Measurements from ENCODE around the gene HOXA11.

Gene HOXA11

DNA sequence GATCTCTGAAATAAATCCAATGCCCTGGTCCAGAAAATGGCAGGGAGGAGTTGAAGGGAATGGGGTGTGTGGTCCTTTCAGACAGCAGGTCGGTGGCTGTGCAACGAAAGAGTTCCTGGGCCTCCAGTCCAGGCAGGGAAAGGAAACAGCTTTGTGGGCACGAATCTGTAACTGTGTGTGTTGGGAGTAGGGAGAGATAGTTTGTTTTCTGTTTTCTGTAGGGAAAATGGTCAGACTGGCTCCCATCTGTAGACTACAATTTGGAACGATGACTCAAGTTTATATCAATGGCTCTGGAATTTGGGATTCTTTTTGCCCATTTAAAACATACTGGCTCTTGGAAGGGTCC, 17.1 kb downstream of the HOXA11 start:
- intact Hi-C loops (cut with micrococcal nuclease) = loop anchor here (5.0 to 10.0 kb wide), 3 partner anchors 1093 to 1306 kb away; no protein-coding TSS in a partner anchor
- Mint-ChIP-seq H3K4me1 (ENCODE audit: low read depth) (peaks cover 79% of the 10 kb centered on the region), H3K4me3 (no peak overlapping the region), H3K27ac (no peak overlapping the region), H3K9me3 (no peaks in the 10 kb centered on the region), H3K36me3 (ENCODE audit: low read depth) (no peaks in the 10 kb centered on the region), H3K27me3 (peaks cover 93% of the 10 kb centered on the region)

DNA sequence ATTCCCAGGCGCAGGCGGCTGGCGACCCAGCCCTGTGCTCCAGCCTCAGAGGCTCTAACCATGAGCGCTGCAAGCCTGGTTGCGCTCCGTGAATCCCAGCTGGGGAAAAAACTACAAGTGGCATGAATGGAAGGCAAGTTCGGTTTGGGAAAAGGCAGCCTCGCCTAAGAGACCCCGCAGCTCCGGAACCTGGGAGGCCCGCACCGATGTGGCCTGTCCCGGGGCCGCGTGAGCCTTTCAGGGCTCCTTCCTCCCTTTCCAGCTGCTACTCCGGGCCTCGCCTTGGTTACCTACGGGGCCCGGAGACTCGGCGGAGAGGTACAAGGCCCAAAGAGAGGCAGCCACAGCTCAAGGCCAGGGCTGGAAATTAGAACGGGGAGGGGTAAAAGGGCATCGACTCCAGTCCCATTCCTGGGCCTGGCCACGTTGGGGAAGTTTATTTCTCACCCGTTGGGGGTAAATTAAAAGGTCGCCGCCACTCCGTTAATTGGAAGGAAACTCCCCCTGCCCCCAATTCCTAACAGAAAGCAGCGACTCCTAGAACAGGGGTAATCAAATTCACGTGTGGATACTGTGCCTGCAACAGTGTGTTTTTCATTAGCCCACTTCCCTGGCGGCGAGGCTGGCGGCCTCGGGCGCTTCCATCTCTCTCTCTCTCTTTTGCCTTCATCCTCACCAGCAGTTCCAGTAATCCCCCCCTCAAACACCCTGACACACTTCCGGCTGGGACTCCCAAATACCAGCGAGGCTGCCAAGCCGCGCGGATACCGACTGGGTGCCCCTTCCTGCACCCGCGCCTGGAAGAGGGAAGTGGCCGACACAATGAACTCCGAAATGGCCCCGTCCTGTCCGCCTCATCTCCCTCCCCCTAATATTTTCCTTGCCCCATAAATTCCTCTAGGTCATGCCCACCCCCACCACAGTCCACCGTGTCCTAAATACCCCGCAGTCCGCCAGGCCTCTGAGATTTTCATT, 18.2 kb downstream of the HOXA11 start:
- H3K27ac Mint-ChIP-seq = no peak overlapping the region
- peaks cover 73% of the 10 kb centered on the region for H3K4me1 Mint-ChIP-seq (ENCODE audit: low read depth)
- H3K4me3 Mint-ChIP-seq = peak overlapping the region; percentile 74
- H3K27me3 Mint-ChIP-seq = peaks cover 90% of the 10 kb centered on the region
- intact Hi-C loops (cut with micrococcal nuclease) = loop anchor here (5.0 to 10.0 kb wide), 3 partner anchors 1092 to 1305 kb away; no protein-coding TSS in a partner anchor
- no peaks in the 10 kb centered on the region for H3K36me3 Mint-ChIP-seq (ENCODE audit: low read depth)
- no peaks in the 10 kb centered on the region for H3K9me3 Mint-ChIP-seq

DNA sequence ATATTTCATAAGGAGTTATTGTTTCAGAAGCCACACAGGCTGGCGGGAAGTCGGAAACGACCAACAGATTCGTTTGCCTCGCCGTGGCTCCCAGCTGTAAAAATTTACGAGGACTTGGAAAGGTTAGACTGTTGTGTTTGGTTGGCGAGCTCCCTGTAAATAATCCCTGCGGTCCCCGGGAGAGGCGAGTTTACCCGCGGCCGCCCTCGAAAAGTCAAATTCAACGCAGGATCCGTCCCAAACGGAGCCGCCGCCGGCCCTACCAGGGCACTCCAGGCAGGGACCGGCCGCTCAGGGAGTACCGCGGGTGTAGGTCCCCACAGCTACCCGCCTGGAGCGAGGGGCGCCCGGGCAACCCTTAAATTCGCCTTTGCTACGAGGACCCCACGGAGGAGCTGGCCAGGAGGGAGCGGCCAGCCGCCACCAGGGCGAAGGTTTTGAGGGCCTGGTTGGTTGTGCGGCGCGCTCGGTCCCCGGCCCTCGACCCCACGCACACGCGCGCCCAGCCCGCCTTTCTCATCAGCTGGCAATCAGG, 19.0 kb downstream of the HOXA11 start:
- no peak overlapping the region for H3K27ac Mint-ChIP-seq
- no peaks in the 10 kb centered on the region for H3K36me3 Mint-ChIP-seq (ENCODE audit: low read depth)
- no peaks in the 10 kb centered on the region for H3K9me3 Mint-ChIP-seq
- H3K4me3 Mint-ChIP-seq = peak overlapping the region; percentile 71
- intact Hi-C loops (cut with micrococcal nuclease) = loop anchor here (5.0 to 10.0 kb wide), 3 partner anchors 1091 to 1304 kb away; no protein-coding TSS in a partner anchor
- peaks cover 69% of the 10 kb centered on the region for H3K4me1 Mint-ChIP-seq (ENCODE audit: low read depth)
- H3K27me3 Mint-ChIP-seq = peaks cover 85% of the 10 kb centered on the region

DNA sequence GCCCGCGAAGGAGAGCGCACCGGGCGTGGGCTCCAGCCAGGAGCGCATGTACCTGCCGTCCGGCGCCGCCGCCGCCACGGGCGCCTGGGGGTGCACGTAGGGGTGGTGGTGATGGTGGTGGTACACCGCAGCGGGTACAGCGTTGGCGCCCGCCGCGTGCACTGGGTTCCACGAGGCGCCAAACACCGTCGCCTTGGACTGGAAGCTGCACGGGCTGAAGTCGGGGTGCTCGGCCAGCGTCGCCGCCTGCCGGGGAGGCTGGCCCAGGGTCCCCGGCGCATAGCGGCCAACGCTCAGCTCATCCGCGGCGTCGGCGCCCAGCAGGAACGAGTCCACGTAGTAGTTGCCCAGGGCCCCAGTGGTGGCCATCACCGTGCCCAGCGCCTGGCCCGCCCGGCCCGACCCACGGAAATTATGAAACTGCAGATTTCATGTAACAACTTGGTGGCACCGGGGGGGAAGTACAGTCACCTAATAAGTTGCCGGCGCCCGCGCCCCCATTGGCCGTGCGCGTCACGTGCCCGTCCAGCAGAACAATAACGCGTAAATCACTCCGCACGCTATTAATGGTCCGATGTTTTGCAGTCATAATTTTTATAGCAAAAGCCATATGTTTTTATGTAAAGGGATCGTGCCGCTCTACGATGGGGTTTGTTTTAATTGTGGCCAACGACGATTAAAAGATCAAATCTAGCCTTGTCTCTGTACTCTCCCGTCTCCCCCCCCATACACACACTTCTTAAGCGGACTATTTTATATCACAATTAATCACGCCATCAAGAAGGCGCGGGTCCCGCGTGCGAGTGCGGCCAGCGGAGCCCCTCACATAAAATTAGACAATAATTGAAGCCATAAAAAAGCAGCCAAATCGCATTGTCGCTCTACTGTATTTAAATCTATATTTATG, 19.7 kb downstream of the HOXA11 start, which contains the start of gene HOXA9:
HOXA9 (minus strand) TSS at position 449 of the 907 bp plus-strand sequence; CDS start at position 369, 80 bp downstream.
- H3K36me3 Mint-ChIP-seq (ENCODE audit: low read depth) = no peaks in the 10 kb centered on the region
- H3K27ac Mint-ChIP-seq = peak within 1 kb of the TSS; percentile 15
- peak within 1 kb of the TSS; percentile 71 for H3K4me3 Mint-ChIP-seq

DNA sequence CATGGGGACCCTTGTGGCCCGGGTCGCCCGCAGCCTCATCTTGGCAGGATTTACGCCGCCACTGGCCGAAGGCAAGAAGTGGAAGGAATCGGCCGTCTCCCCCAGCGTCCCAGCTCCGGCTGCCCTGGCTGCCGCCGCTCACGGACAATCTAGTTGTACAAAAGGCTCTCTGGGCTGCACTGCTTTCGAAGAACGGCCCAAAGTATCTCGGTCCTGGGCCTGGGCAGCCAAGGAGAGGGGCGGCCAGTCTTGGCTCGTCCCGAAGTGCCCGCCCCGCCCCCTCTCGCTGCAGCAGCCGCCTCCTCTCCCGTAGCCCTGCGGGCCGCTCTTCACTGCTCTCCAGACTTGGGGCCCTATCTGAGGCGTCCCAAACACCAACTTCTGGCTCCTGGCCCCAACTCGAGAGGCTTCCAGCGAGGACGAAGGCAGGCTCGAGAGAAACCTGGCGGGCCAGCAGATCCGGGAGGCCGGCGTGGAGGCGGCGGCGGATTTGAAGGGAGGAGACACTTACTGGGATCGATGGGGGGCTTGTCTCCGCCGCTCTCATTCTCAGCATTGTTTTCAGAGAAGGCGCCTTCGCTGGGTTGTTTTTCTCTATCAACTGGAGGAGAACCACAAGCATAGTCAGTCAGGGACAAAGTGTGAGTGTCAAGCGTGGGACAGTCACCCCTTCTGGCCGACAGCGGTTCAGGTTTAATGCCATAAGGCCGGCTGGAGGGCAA, 20.5 kb downstream of the HOXA11 start:
- Mint-ChIP-seq H3K27ac (peak overlapping the region; percentile 15), H3K4me3 (peak overlapping the region; percentile 71), H3K4me1 (ENCODE audit: low read depth) (peaks cover 71% of the 10 kb centered on the region), H3K27me3 (peaks cover 87% of the 10 kb centered on the region), H3K36me3 (ENCODE audit: low read depth) (no peaks in the 10 kb centered on the region), H3K9me3 (no peaks in the 10 kb centered on the region)
- intact Hi-C loops (cut with micrococcal nuclease) = loop anchor here (5.0 to 10.0 kb wide), 5 partner anchors 312 to 1302 kb away; no protein-coding TSS in a partner anchor

More for the DNA sequence above, 19.7 kb downstream of the HOXA11 start, which contains the start of gene HOXA9:
- H3K4me1 Mint-ChIP-seq (ENCODE audit: low read depth) = peaks cover 71% of the 10 kb centered on the region
- H3K27me3 Mint-ChIP-seq = peaks cover 86% of the 10 kb centered on the region
- intact Hi-C loops (cut with micrococcal nuclease) = loop anchor here (5.0 to 10.0 kb wide), 3 partner anchors 1091 to 1303 kb away; no protein-coding TSS in a partner anchor
- no peaks in the 10 kb centered on the region for H3K9me3 Mint-ChIP-seq

DNA sequence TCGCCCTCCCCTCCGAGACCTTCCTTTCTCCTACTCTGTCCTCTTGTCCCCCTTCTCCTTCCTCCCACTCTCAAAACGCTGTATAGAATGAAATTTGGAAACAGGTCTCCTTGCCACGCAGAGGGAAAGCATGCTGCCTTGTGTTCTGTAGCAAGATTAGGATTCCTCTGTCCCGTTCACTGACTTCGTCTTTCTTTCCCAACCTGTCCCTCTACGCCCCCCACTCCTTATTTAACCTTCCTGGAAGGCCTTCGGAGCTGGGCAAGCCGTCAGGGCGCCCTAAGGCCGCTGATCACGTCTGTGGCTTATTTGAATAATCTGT, 21.0 kb downstream of the HOXA11 start:
- peak overlapping the region; percentile 15 for H3K27ac Mint-ChIP-seq
- intact Hi-C loops (cut with micrococcal nuclease) = loop anchor here (5.0 to 10.0 kb wide), 4 partner anchors 312 to 1269 kb away; no protein-coding TSS in a partner anchor
- peak overlapping the region; percentile 71 for H3K4me3 Mint-ChIP-seq
- H3K36me3 Mint-ChIP-seq (ENCODE audit: low read depth) = no peaks in the 10 kb centered on the region
- no peaks in the 10 kb centered on the region for H3K9me3 Mint-ChIP-seq
- peaks cover 70% of the 10 kb centered on the region for H3K4me1 Mint-ChIP-seq (ENCODE audit: low read depth)
- H3K27me3 Mint-ChIP-seq = peaks cover 87% of the 10 kb centered on the region

DNA sequence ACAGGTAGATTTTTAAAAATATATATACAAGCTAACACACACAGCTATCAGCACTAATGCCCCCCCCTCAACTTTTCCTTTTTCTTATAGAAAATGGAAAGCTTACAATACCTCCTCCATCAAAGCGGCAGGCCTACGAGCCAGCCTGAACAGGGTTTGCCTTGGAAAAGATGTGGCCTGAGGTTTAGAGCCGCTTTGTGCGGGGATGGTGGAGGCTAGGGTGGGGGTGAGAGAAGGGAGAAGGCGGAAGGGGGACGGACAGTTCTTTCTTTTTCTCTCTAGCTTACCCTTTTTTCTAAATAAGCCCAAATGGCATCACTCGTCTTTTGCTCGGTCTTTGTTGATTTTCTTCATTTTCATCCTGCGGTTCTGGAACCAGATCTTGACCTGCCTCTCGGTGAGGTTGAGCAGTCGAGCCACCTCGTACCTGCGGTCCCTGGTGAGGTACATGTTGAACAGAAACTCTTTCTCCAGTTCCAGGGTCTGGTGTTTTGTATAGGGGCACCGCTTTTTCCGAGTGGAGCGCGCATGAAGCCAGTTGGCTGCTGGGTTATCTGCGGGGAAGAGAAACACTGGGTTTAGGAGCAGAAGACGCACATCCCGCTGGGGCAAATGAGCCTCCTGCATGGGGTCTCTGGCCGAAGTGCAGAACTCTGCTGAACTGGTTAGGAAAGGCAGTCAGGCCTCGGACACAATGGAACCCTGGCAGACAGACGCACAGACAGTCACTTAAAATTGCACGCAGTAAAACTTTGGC, 21.6 kb downstream of the HOXA11 start:
- H3K4me1 Mint-ChIP-seq (ENCODE audit: low read depth) = peaks cover 69% of the 10 kb centered on the region
- H3K27ac Mint-ChIP-seq = no peak overlapping the region
- no peaks in the 10 kb centered on the region for H3K36me3 Mint-ChIP-seq (ENCODE audit: low read depth)
- H3K27me3 Mint-ChIP-seq = peaks cover 87% of the 10 kb centered on the region
- H3K9me3 Mint-ChIP-seq = no peaks in the 10 kb centered on the region
- intact Hi-C loops (cut with micrococcal nuclease) = loop anchor here (5.0 to 10.0 kb wide), 4 partner anchors 311 to 1269 kb away; no protein-coding TSS in a partner anchor
- peak overlapping the region; percentile 71 for H3K4me3 Mint-ChIP-seq

DNA sequence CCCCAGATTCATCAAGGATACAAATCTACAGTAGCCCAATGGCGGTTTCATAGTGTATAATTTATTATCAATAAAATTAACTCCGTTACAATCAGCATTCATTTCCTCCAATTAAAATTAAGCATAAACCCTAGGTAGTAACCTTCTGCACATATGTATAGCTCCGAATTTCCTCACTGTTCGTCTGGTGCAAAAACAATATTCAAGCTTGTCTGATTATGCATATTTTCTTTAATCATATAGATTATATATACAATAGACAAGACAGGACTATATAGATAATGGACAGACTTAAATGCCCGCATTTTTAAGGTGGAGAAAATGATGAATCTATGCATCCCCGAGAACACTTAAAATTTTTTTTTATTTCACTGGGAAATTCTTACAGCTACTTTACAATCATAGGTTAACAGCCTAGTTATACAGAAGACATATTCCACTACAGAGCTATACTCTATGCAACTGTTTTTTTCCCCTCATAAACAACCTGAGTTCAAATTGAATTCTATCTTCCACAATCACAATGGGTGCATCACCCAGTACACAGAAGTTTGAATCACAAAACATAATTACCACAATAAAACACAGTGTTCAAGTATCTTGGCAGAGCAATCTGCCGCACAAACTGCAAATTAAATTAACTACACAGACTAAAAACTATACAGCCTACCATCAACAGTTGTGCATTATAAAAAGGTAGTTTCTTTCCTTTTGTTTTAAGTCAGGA, 22.3 kb downstream of the HOXA11 start:
- Mint-ChIP-seq H3K4me3 (no peak overlapping the region), H3K9me3 (no peaks in the 10 kb centered on the region), H3K4me1 (ENCODE audit: low read depth) (peaks cover 69% of the 10 kb centered on the region), H3K27me3 (peaks cover 87% of the 10 kb centered on the region), H3K27ac (no peak overlapping the region), H3K36me3 (ENCODE audit: low read depth) (no peaks in the 10 kb centered on the region)
- intact Hi-C loops (cut with micrococcal nuclease) = loop anchor here (5.0 to 10.0 kb wide), 4 partner anchors 310 to 1268 kb away; no protein-coding TSS in a partner anchor

DNA sequence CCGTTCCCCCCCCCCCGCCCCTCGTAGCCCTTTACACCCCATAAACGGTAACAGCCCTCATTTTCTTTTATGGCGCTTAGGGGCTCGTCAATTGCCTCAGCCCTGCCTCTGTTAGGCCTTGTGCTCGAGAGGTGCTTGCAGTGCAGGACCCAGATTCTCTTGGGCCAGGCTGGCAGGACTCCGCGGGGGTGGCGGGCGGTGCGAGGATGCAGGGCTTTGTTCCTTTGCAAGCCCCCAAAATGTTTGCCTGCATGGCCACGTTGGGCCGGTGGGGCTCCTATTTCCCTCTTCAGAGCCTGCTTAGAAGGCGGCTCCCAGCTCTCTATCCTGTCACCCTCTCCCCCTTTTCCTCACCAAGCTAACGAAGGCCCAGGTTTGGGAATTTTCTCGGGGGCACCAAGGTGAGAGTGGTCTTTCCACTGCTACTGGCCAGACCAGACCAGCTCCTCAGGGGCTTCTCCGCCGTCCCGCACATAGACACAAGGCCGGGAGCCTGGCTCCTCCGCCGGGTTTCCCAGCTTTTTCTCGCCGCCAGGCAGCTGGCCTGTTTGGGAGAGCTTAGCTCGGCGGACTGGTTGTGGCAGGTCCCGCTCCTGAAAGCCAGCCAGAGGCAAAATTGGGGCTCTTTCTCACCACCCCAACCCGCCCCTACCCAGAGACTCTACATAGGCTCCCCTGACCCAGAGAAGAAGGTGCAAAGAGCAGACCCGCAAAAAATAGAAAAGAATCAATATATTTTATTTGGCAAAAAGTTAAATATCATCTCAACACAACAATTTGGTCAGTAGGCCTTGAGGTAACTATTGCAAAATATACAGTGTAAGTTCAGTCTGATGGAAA, 23.1 kb downstream of the HOXA11 start:
- Mint-ChIP-seq H3K27me3 (peaks cover 87% of the 10 kb centered on the region), H3K9me3 (no peaks in the 10 kb centered on the region), H3K4me1 (ENCODE audit: low read depth) (peaks cover 64% of the 10 kb centered on the region), H3K4me3 (no peak overlapping the region), H3K27ac (no peak overlapping the region), H3K36me3 (ENCODE audit: low read depth) (no peaks in the 10 kb centered on the region)
- intact Hi-C loops (cut with micrococcal nuclease) = loop anchor here (2.0 to 10.0 kb wide), 6 partner anchors 310 to 1267 kb away; no protein-coding TSS in a partner anchor

DNA sequence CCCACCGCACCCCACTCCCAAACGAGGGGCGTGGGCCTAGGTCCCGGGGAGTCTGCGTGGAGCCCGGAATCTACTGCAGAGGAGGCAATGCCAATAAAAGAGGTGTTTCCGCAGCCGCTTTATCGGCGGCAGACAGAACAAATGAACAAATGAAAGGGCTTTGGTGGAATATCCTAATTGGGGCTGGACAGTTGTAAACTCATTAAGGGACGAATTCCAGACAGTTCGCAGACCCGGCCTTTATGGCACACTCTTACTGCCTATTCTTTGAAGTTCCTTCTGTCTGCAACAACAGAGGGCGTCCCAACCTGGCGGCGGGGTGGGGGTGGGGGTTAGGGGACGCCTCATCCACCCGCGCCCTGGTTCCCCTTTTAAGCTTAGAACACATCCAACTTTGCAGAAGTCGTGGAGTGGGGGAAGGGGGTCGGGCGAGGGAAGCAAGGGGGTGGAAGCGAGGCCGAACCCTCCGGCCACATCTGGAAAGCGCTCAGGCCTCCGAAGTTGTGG, 23.8 kb downstream of the HOXA11 start:
- H3K36me3 Mint-ChIP-seq (ENCODE audit: low read depth) = no peaks in the 10 kb centered on the region
- no peaks in the 10 kb centered on the region for H3K9me3 Mint-ChIP-seq
- peak overlapping the region; percentile 80 for H3K27ac Mint-ChIP-seq
- peaks cover 60% of the 10 kb centered on the region for H3K4me1 Mint-ChIP-seq (ENCODE audit: low read depth)
- peaks cover 87% of the 10 kb centered on the region for H3K27me3 Mint-ChIP-seq
- H3K4me3 Mint-ChIP-seq = peak overlapping the region; percentile 92
- intact Hi-C loops (cut with micrococcal nuclease) = loop anchor here (2.0 to 10.0 kb wide), 6 partner anchors 309 to 1266 kb away; no protein-coding TSS in a partner anchor
